ENCODE results near the gene MEAK7. TPM values are rescaled to one million over a fixed set of nuclear protein-coding genes. Genes with fewer than 3 reads are reported as not detected.

The MEAK7 gene
- total RNA-seq, 1 experiment from 2014 or later, result 21.5 TPM

DNA sequence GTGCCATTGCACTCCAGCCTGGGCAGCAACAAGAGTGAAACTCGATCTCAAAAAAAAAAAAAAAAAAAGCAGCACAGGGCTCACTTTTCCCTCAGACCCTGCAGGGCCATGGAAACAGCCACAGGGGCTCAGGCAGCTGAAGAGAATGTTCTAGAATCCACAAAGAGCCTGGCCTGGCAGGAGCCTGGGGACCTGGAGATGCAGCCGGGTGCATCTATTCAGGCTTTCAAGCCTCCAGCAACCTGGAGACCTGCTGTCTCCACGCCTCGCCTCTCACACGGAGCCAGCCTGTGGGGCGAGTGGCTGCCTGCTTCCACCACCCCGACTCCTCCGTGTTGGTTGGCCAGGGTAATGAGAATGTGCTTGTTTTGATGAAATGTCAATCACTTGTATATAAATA lies 44.0 kb upstream of the MEAK7 start:
- Histone ChIP-seq H4K20me1 (ENCODE audit: control insufficient read depth, insufficient read depth, insufficient read length) (no peaks in the 10 kb centered on the region), H3K23me2 (ENCODE audit: insufficient read length, low read depth, low read length, poor library complexity, severe bottlenecking) (no peaks in the 10 kb centered on the region), H2AFZ (ENCODE audit: low read length) (no peak overlapping the region), H3K18ac (ENCODE audit: insufficient read length, low read depth, low read length) (no peak overlapping the region), H3K4me1 (ENCODE audit: insufficient read depth, low read length) (no peaks in the 10 kb centered on the region; the same call in 1 of the 2 replicates), H3K4ac (ENCODE audit: low read depth, low read length) (no peak overlapping the region), H4K91ac (ENCODE audit: insufficient read length, low read depth, low read length) (no peak overlapping the region), H4K5ac (ENCODE audit: insufficient read length, low read depth, low read length) (no peak overlapping the region), H4K8ac (replicated peaks; ENCODE audit: insufficient read length, low read depth, low read length) (no peak overlapping the region), H3K4me2 (ENCODE audit: insufficient read depth, insufficient read length, low read length) (no peak overlapping the region), H3K27me3 (ENCODE audit: insufficient read depth, low read length) (no peaks in the 10 kb centered on the region), H2BK12ac (ENCODE audit: insufficient read length, low read depth, low read length) (no peak overlapping the region), H3K79me1 (ENCODE audit: insufficient read depth, low read depth, low read length, poor library complexity, severe bottlenecking) (no peaks in the 10 kb centered on the region), H3K79me2 (ENCODE audit: insufficient read depth, low read length) (no peaks in the 10 kb centered on the region), H2AK5ac (ENCODE audit: insufficient read length, low read length) (no peak overlapping the region), H3K23ac (ENCODE audit: insufficient read length, low read depth, low read length) (no peak overlapping the region), H3K27ac (ENCODE audit: insufficient read length, low read depth, low read length) (no peak overlapping the region), H2BK20ac (ENCODE audit: low read depth, low read length, poor library complexity, severe bottlenecking) (no peak overlapping the region), H2BK5ac (ENCODE audit: insufficient read length, low read length) (no peak overlapping the region), H2BK120ac (ENCODE audit: low read depth, low read length, poor library complexity, severe bottlenecking) (no peak overlapping the region), H2BK15ac (ENCODE audit: low read depth, low read length) (no peak overlapping the region), H3K14ac (ENCODE audit: insufficient read depth, low read length) (no peak overlapping the region), H3K9me3 (ENCODE audit: control insufficient read depth, low read depth, low read length) (no peaks in the 10 kb centered on the region), H3K9ac (ENCODE audit: extremely low read depth, insufficient read length, low read length) (no peak overlapping the region), H3T11ph (ENCODE audit: low read length) (no peak overlapping the region), H3K56ac (ENCODE audit: insufficient read length, low read depth, low read length) (no peak overlapping the region)
- no peaks in the 10 kb centered on the region for H3K36me3 Mint-ChIP-seq (ENCODE audit: insufficient read depth in 1 of 3, low read depth in 3 of 3)
- peaks cover 19 to 41% of the 10 kb centered on the region in 2 experiments for H3K4me1 Mint-ChIP-seq
- no peak for TF ChIP-seq CTCF (conservative IDR thresholded peaks at IDR 0.05)
- no peak for DNase-seq
- no peak overlapping the region for H3K4me3 Mint-ChIP-seq
- no peaks in the 10 kb centered on the region for H3K9me3 Mint-ChIP-seq
- no peaks in the 10 kb centered on the region; the same call in 1 of the 2 replicates for H3K27me3 Mint-ChIP-seq (ENCODE audit: low read depth)
- no peak overlapping the region for H3K27ac Mint-ChIP-seq
- whole genome bisulfite sequencing (ENCODE audit: extremely low coverage, insufficient read length, low lambda C conversion rate), result no CpG with 5 or more reads among the region's 8 CpGs
